GM12801 (cell line): ENCODE results near the gene NLGN1.

ENCODE experiments used
- TF ChIP-seq, protein P1 (sequence below): IDR thresholded peaks from one replicate; pipeline ENCODE4 v1.5.1; 2011; ENCODE audit warnings: control low read depth; ENCODE audit not compliant: insufficient read length; ENCODE audit errors: extremely low read depth

The NLGN1 gene

GRCh38 chr3:173676094-173676493 lies 278.6 kb downstream of the NLGN1 start:
- TF ChIP-seq, protein P1, sequence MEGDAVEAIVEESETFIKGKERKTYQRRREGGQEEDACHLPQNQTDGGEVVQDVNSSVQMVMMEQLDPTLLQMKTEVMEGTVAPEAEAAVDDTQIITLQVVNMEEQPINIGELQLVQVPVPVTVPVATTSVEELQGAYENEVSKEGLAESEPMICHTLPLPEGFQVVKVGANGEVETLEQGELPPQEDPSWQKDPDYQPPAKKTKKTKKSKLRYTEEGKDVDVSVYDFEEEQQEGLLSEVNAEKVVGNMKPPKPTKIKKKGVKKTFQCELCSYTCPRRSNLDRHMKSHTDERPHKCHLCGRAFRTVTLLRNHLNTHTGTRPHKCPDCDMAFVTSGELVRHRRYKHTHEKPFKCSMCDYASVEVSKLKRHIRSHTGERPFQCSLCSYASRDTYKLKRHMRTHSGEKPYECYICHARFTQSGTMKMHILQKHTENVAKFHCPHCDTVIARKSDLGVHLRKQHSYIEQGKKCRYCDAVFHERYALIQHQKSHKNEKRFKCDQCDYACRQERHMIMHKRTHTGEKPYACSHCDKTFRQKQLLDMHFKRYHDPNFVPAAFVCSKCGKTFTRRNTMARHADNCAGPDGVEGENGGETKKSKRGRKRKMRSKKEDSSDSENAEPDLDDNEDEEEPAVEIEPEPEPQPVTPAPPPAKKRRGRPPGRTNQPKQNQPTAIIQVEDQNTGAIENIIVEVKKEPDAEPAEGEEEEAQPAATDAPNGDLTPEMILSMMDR = no peak

DNA sequence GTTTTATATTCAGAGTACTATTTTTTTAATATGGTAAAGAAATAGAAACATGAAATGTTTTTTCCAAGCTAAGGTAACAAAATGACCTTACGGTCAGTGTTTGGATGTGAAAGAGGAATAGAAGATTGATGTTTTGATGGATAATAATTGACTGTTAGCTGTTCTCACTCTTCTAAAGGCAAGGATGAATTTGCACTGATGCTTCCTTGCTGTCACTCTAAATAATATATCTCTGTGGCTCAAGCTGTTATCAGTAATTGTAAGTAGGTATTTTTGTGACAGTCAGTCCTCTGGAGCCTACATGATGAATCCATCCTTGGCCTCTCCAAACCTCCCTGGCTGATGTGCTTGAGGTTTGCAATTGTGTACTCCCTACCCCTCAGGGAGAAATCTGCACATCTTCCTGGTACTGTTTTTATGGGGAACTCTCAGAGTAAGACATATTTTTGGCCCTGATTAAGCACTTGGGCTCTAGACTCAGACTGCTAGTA lies 283.7 kb downstream of the NLGN1 start:
- TF ChIP-seq, protein P1 = no peak

- TF ChIP-seq, protein P1 = no peak
These were observed 287.9 kb downstream of the NLGN1 start for GRCh38 chr3:173685456-173685855.

GRCh38 chr3:173688216-173688842 lies 290.8 kb downstream of the NLGN1 start:
- TF ChIP-seq, protein P1 = no peak

DNA sequence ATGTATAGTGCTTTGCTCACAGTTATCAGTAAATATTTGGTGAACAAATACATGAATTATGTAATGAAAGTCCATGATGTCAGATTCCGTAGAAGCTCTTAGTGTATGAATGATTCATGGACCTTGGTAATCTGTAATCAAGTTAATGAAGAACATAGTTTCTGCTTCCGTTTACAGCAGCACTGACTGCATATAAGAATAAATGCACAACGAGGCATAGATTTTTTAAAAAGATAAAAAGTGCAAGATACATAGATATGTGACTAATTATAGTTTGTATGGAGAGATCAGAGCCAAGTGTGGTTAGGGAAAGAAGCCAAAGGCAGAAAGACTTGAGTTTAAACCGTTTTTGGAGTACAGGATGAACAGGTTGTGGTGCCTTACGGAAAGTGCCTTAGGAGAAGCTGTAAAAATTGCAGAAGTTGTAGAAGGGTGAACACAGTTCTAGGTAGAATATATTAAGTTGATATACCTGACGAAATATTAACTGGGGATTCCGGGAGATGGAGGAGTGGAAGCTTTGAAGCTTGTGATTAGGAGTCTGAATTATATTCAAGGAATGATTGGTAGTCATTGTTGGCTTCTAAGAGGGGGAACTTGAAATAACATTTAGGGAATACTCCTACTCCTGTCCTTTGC lies 293.1 kb downstream of the NLGN1 start:
- TF ChIP-seq, protein P1 = no peak

- TF ChIP-seq, protein P1 = no peak
These were observed 301.8 kb downstream of the NLGN1 start for GRCh38 chr3:173699353-173699752.

- TF ChIP-seq, protein P1 = no peak
These were observed 302.8 kb downstream of the NLGN1 start for GRCh38 chr3:173700336-173700735.
